Measurements from ENCODE around the gene PLA2G10.
"Not testable (repeated sequence)": the region's sequence is repeated elsewhere in the genome, so short reads cannot be mapped to it uniquely, and the experiment has no call there.

Gene PLA2G10

DNA sequence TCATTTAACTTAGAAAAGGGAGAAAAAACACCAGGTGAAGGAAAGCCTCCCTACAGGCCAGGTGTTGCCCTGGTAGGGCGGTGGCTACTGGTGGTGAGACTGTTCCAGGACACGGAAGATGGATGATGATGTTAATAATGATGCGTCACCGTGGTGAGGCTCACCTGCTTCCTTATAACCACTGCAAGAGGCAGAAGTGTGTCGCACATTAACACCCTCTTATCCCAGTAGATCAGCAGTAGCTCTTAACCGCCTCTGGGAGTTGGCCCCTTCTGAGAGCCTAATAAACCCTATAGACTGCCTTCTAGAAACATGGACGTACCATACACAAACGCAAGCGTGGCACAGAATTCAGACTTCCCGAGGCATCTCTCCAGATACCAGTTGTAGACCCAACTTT lies 53.6 kb downstream of the PLA2G10 start:
- Histone ChIP-seq H3K4me1 (ENCODE audit: low read length) (no peaks in the 10 kb centered on the region), H3K4me3 (ENCODE audit: low read length) (no peak overlapping the region), H3K27ac (ENCODE audit: low read length) (no peak overlapping the region), H3K9me3 (ENCODE audit: insufficient read depth, low read length) (no peaks in the 10 kb centered on the region), H3K79me2 (ENCODE audit: low read length) (peaks cover 85% of the 10 kb centered on the region), H2AFZ (ENCODE audit: low read depth, low read length) (no peak overlapping the region), H3K4me2 (ENCODE audit: low read length) (no peak overlapping the region), H4K20me1 (ENCODE audit: insufficient read depth, low read length) (peaks cover 36% of the 10 kb centered on the region), H3K9ac (ENCODE audit: low read length) (no peak overlapping the region), H3K27me3 (ENCODE audit: low read depth, low read length) (no peaks in the 10 kb centered on the region), H3K36me3 (replicated peaks; ENCODE audit: low read depth, low read length) (peaks cover 31% of the 10 kb centered on the region)
- TF ChIP-seq, protein P1, sequence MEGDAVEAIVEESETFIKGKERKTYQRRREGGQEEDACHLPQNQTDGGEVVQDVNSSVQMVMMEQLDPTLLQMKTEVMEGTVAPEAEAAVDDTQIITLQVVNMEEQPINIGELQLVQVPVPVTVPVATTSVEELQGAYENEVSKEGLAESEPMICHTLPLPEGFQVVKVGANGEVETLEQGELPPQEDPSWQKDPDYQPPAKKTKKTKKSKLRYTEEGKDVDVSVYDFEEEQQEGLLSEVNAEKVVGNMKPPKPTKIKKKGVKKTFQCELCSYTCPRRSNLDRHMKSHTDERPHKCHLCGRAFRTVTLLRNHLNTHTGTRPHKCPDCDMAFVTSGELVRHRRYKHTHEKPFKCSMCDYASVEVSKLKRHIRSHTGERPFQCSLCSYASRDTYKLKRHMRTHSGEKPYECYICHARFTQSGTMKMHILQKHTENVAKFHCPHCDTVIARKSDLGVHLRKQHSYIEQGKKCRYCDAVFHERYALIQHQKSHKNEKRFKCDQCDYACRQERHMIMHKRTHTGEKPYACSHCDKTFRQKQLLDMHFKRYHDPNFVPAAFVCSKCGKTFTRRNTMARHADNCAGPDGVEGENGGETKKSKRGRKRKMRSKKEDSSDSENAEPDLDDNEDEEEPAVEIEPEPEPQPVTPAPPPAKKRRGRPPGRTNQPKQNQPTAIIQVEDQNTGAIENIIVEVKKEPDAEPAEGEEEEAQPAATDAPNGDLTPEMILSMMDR (IDR thresholded peaks at IDR 0.05; ENCODE audit: low read depth, low read length), result no peak
- no peak for TF ChIP-seq EZH2phosphoT487 (IDR thresholded peaks at IDR 0.05; ENCODE audit: low read depth)

DNA sequence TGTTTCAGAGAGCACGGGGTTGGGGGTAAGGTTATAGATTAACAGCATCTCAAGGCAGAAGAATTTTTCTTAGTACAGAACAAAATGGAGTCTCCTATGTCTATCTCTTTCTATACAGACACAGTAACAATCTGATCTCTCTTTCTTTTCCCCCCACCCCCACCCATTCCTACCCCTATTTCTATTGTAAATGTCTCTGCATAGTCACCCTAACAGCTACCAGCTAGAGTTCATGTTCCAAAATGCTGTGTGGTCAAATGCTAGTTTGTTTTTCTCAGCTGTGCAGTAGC lies 57.2 kb downstream of the PLA2G10 start:
- Histone ChIP-seq H4K20me1 (ENCODE audit: insufficient read depth, low read length) (peaks cover 42% of the 10 kb centered on the region), H3K79me2 (ENCODE audit: low read length) (peaks cover 94% of the 10 kb centered on the region), H3K36me3 (replicated peaks; ENCODE audit: low read depth, low read length) (peaks cover 30% of the 10 kb centered on the region), H3K4me1 (ENCODE audit: low read length) (peaks cover 12% of the 10 kb centered on the region)
- not testable (repeated sequence) for H3K4me3 ChIP-seq (ENCODE audit: low read length); H3K27ac ChIP-seq (ENCODE audit: low read length); H3K9ac ChIP-seq (ENCODE audit: low read length); H3K4me2 ChIP-seq (ENCODE audit: low read length); H2AFZ ChIP-seq (ENCODE audit: low read depth, low read length); H3K9me3 ChIP-seq (ENCODE audit: insufficient read depth, low read length); H3K27me3 ChIP-seq (ENCODE audit: low read depth, low read length)

DNA sequence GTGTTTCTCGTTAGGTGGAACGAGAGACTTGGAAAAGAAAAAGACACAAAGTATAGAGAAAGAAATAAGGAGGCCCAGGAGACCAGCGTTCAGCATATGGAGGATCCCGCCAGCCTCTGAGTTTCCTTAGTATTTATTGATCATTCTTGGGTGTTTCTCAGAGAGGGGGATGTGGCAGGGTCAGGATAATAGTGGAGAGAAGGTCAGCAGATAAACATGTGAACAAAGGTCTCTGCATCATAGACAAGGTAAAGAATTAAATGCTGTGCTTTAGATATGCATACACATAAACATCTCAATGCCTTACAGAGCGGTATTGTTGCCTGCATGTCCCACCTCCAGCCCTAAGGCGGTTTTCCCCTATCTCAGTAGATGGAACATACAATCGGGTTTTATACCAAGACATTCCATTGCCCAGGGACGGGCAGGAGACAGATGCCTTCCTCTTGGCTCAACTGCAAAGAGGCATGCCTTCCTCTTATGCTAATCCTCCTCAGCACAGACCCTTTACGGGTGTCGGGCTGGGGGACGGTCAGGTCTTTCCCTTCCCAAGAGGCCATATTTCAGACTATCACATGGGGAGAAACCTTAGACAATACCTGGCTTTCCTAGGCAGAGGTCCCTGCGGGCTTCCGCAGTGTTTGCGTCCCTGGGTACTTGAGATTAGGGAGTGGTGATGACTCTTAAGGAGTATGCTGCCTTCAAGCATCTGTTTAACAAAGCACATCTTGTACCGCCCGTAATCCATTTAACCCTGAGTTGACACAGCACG lies 57.7 kb downstream of the PLA2G10 start:
- H2AFZ ChIP-seq (ENCODE audit: low read depth, low read length); H3K9ac ChIP-seq (ENCODE audit: low read length); H3K9me3 ChIP-seq (ENCODE audit: insufficient read depth, low read length); H3K4me2 ChIP-seq (ENCODE audit: low read length); H3K27ac ChIP-seq (ENCODE audit: low read length); H3K27me3 ChIP-seq (ENCODE audit: low read depth, low read length); H3K4me3 ChIP-seq (ENCODE audit: low read length): not testable (repeated sequence)
- H4K20me1 ChIP-seq (ENCODE audit: insufficient read depth, low read length), result peaks cover 39% of the 10 kb centered on the region
- peaks cover 15% of the 10 kb centered on the region for H3K4me1 ChIP-seq (ENCODE audit: low read length)
- peaks cover 28% of the 10 kb centered on the region for H3K36me3 ChIP-seq (replicated peaks; ENCODE audit: low read depth, low read length)
- peaks cover 90% of the 10 kb centered on the region for H3K79me2 ChIP-seq (ENCODE audit: low read length)

DNA sequence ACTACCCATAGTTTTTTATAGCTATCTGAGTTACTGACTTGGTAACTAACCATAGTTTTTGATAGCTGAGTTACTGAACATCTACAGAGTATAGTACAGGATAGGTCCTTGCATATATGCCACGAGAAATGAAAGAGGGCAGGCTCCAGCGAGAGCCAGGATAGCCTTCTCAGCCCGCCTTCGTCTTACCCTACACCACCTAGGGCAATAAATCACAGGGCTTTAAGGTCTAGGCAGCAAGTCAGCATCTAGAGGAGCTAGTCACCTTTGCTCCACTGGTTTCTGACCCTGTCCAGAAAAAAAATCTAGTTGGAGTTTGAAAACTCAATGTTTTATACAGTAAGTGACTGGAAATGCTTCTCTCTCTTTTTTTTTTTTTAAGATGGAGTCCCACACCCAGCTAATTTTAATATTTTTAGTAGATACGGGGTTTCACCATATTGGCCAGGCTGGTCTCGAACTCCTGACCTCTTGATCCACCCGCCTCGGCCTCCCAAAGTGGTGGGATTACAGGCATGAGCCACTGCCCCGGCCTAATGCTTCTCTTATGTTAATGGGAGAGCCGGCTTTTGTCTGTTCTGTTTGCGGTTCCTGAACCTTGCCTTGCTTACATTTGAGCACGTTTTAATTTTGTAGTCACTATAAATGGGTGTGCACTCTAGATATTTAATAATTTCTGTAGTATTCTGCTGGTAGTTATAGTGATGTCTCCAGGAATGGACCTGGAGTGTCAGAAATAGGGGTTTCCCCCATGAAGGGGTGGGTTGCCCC lies 58.5 kb downstream of the PLA2G10 start:
- Histone ChIP-seq H3K27me3 (ENCODE audit: low read depth, low read length) (no peaks in the 10 kb centered on the region), H4K20me1 (ENCODE audit: insufficient read depth, low read length) (peaks cover 33% of the 10 kb centered on the region), H3K79me2 (ENCODE audit: low read length) (peaks cover 83% of the 10 kb centered on the region), H3K4me1 (ENCODE audit: low read length) (peaks cover 17% of the 10 kb centered on the region), H3K4me3 (ENCODE audit: low read length) (no peak overlapping the region), H3K9ac (ENCODE audit: low read length) (no peak overlapping the region), H2AFZ (ENCODE audit: low read depth, low read length) (no peak overlapping the region), H3K9me3 (ENCODE audit: insufficient read depth, low read length) (no peaks in the 10 kb centered on the region), H3K36me3 (replicated peaks; ENCODE audit: low read depth, low read length) (peaks cover 23% of the 10 kb centered on the region), H3K27ac (ENCODE audit: low read length) (no peak overlapping the region), H3K4me2 (ENCODE audit: low read length) (no peak overlapping the region)
- TF ChIP-seq EZH2phosphoT487 (IDR thresholded peaks at IDR 0.05; ENCODE audit: low read depth), result no peak
- TF ChIP-seq, protein P1 (IDR thresholded peaks at IDR 0.05; ENCODE audit: low read depth, low read length), result no peak

DNA sequence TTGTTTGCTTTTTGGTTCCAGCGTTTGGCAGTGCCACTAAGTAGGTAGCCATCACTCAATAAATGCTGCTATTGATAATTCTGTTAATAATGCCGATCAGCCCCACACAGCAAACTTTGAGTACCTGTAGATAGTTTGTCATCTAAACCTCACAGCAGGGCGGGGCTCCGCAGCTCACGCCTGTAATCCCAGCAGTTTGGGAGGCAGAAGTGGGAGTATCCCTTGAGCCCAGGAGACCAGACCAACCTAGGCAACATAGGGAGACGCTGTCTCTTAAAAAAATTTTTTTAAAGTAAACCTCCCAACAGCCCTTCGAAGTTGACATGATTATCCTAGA lies 59.8 kb downstream of the PLA2G10 start:
- Histone ChIP-seq H4K20me1 (ENCODE audit: insufficient read depth, low read length) (peaks cover 28% of the 10 kb centered on the region), H3K79me2 (ENCODE audit: low read length) (peaks cover 76% of the 10 kb centered on the region), H3K4me1 (ENCODE audit: low read length) (peaks cover 20% of the 10 kb centered on the region), H3K9ac (ENCODE audit: low read length) (no peak overlapping the region), H3K27me3 (ENCODE audit: low read depth, low read length) (no peaks in the 10 kb centered on the region), H3K36me3 (replicated peaks; ENCODE audit: low read depth, low read length) (peaks cover 17% of the 10 kb centered on the region), H2AFZ (ENCODE audit: low read depth, low read length) (no peak overlapping the region), H3K27ac (ENCODE audit: low read length) (no peak overlapping the region), H3K4me3 (ENCODE audit: low read length) (peak overlapping the region; percentile 91), H3K9me3 (ENCODE audit: insufficient read depth, low read length) (no peaks in the 10 kb centered on the region), H3K4me2 (ENCODE audit: low read length) (peak overlapping the region; percentile 75)
- TF ChIP-seq, protein P1 (IDR thresholded peaks at IDR 0.05; ENCODE audit: low read depth, low read length), result no peak
- TF ChIP-seq EZH2phosphoT487 (IDR thresholded peaks at IDR 0.05; ENCODE audit: low read depth), result no peak

Data from OCI-LY3 (cell line).